ENCODE measurements around the gene DNPH1. TPM values are rescaled to one million over a fixed set of nuclear protein-coding genes. Genes with fewer than 3 reads are reported as not detected.

The DNPH1 gene
- total RNA-seq, 1 experiment from 2014 or later = 47.0 TPM

GRCh38 chr6:43221046-43221972, 8.0 kb downstream of the DNPH1 start:
- TF ChIP-seq, protein P1, sequence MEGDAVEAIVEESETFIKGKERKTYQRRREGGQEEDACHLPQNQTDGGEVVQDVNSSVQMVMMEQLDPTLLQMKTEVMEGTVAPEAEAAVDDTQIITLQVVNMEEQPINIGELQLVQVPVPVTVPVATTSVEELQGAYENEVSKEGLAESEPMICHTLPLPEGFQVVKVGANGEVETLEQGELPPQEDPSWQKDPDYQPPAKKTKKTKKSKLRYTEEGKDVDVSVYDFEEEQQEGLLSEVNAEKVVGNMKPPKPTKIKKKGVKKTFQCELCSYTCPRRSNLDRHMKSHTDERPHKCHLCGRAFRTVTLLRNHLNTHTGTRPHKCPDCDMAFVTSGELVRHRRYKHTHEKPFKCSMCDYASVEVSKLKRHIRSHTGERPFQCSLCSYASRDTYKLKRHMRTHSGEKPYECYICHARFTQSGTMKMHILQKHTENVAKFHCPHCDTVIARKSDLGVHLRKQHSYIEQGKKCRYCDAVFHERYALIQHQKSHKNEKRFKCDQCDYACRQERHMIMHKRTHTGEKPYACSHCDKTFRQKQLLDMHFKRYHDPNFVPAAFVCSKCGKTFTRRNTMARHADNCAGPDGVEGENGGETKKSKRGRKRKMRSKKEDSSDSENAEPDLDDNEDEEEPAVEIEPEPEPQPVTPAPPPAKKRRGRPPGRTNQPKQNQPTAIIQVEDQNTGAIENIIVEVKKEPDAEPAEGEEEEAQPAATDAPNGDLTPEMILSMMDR (conservative IDR thresholded peaks at IDR 0.05) = no peak
- Histone ChIP-seq H4K8ac (replicated peaks; ENCODE audit: insufficient read length, low read depth, low read length) (no peak overlapping the region), H3K4me2 (ENCODE audit: insufficient read depth, insufficient read length, low read length) (no peak overlapping the region), H3K14ac (ENCODE audit: insufficient read depth, low read length) (no peak overlapping the region; the same call in 1 of the 2 replicates), H3K4ac (ENCODE audit: low read depth, low read length) (no peak overlapping the region), H4K20me1 (ENCODE audit: control insufficient read depth, insufficient read depth, insufficient read length) (no peaks in the 10 kb centered on the region), H3K23me2 (ENCODE audit: insufficient read length, low read depth, low read length, poor library complexity, severe bottlenecking) (no peaks in the 10 kb centered on the region), H3K27me3 (ENCODE audit: insufficient read depth, low read length) (no peaks in the 10 kb centered on the region), H3K56ac (ENCODE audit: insufficient read length, low read depth, low read length) (no peak overlapping the region), H4K5ac (ENCODE audit: insufficient read length, low read depth, low read length) (no peak overlapping the region), H2BK120ac (ENCODE audit: low read depth, low read length, poor library complexity, severe bottlenecking) (no peak overlapping the region), H2BK15ac (ENCODE audit: low read depth, low read length) (no peak overlapping the region), H3T11ph (ENCODE audit: low read length) (no peak overlapping the region), H3K18ac (ENCODE audit: insufficient read length, low read depth, low read length) (no peak overlapping the region), H3K23ac (ENCODE audit: insufficient read length, low read depth, low read length) (no peak overlapping the region), H3K4me1 (ENCODE audit: insufficient read depth, low read length) (no peaks in the 10 kb centered on the region; the same call in 1 of the 2 replicates), H3K27ac (ENCODE audit: insufficient read length, low read depth, low read length) (no peak overlapping the region), H2BK20ac (ENCODE audit: low read depth, low read length, poor library complexity, severe bottlenecking) (no peak overlapping the region), H2BK5ac (ENCODE audit: insufficient read length, low read length) (no peak overlapping the region), H3K79me2 (ENCODE audit: insufficient read depth, low read length) (no peaks in the 10 kb centered on the region), H2BK12ac (ENCODE audit: insufficient read length, low read depth, low read length) (no peak overlapping the region), H3K79me1 (ENCODE audit: insufficient read depth, low read depth, low read length, poor library complexity, severe bottlenecking) (no peaks in the 10 kb centered on the region), H3K9me3 (ENCODE audit: control insufficient read depth, low read depth, low read length) (no peaks in the 10 kb centered on the region), H2AFZ (ENCODE audit: low read length) (no peak overlapping the region), H2AK5ac (ENCODE audit: insufficient read length, low read length) (no peak overlapping the region), H4K91ac (ENCODE audit: insufficient read length, low read depth, low read length) (no peak overlapping the region), H3K9ac (ENCODE audit: extremely low read depth, insufficient read length, low read length) (no peak overlapping the region)
- Mint-ChIP-seq H3K4me3 (no peak overlapping the region), H3K27ac (peak overlapping the region; percentile 8 to 72 (median 29); a peak in 4 of 7 replicates), H3K9me3 (no peaks in the 10 kb centered on the region), H3K4me1 (peaks cover 5 to 14% of the 10 kb centered on the region in 2 experiments), H3K27me3 (ENCODE audit: low read depth) (peaks cover 2% of the 10 kb centered on the region; the same call in 1 of the 2 replicates), H3K36me3 (ENCODE audit: insufficient read depth in 1 of 3, low read depth in 3 of 3) (peaks cover 9 to 32% (median 14%) of the 10 kb centered on the region in 3 experiments)
- no CpG with 5 or more reads among the region's 20 CpGs for WGBS (ENCODE audit: extremely low coverage, insufficient read length, low lambda C conversion rate)
- no peak for DNase-seq
